CD4-positive, CD25-positive, alpha-beta regulatory T cell (primary cell): Measurements from ENCODE around the gene CHRNE. TPM values are rescaled to one million over a fixed set of nuclear protein-coding genes. Genes with fewer than 3 reads are reported as not detected.
A peak's percentile ranks its signal among the peaks of the same experiment; 100 is the strongest.

Experiments
- ATAC-seq, 2 donors: fragments of 150-1000 bp; cut with Tn5 transposase; one replicate each; pipeline ENCODE4 v1.10.0; 2021; ENCODE audit warnings: low read depth in 2 of 2, moderate number of reproducible peaks in 2 of 2, moderate library complexity in 1 of 2
- DNase-seq, 3 donors: peaks; one replicate each; pipeline versions ENCODE4 v3.0.0 to v3.0.0-alpha.2; 2012 to 2022; ENCODE audit warnings: mixed read lengths in 1 of 3
- H3K27ac ChIP-seq: one replicate; pipeline ENCODE4 v1.7.0; 2013; ENCODE audit warnings: mild to moderate bottlenecking, low read length; ENCODE audit not compliant: insufficient read depth, poor library complexity, severe bottlenecking
- H3K27me3 ChIP-seq: one replicate; pipeline ENCODE4 v1.7.0; 2013; ENCODE audit warnings: low read length; ENCODE audit not compliant: control insufficient read depth, insufficient read depth
- H3K36me3 ChIP-seq: one replicate; pipeline ENCODE4 v1.7.0; 2013; ENCODE audit warnings: mild to moderate bottlenecking, low read length, moderate library complexity; ENCODE audit not compliant: control insufficient read depth, insufficient read depth
- H3K4me1 ChIP-seq: 2 replicates; pipeline ENCODE4 v1.7.0; 2013; ENCODE audit warnings: mild to moderate bottlenecking, low read length; ENCODE audit not compliant: insufficient read depth, control insufficient read depth, poor library complexity, severe bottlenecking
- H3K4me3 ChIP-seq: one replicate; pipeline ENCODE4 v1.7.0; 2013; ENCODE audit warnings: low read depth, mild to moderate bottlenecking, low read length, moderate library complexity
- H3K9me3 ChIP-seq, 2 experiments: 1 replicate in 1 of 2; 2 replicates in 1 of 2; pipeline ENCODE4 v1.7.0; 2013; ENCODE audit warnings: low read length in 2 of 2, mild to moderate bottlenecking in 1 of 2, moderate library complexity in 1 of 2; ENCODE audit not compliant: control insufficient read depth in 2 of 2
- H3K27ac Mint-ChIP-seq, 3 donors: one replicate each; pipeline ENCODE4 v1.8.0; 2020 to 2022; ENCODE audit warnings: mild to moderate bottlenecking in 3 of 3, mixed read lengths in 3 of 3, moderate library complexity in 2 of 3
- H3K27me3 Mint-ChIP-seq: one replicate; pipeline ENCODE4 v1.8.0; 2022; ENCODE audit warnings: mild to moderate bottlenecking, mixed read lengths
- H3K36me3 Mint-ChIP-seq: one replicate; pipeline ENCODE4 v1.8.0; 2020; ENCODE audit warnings: mixed read lengths
- H3K4me1 Mint-ChIP-seq, 4 donors: one replicate each; pipeline ENCODE4 v1.8.0; 2020 to 2022; ENCODE audit warnings: mixed read lengths in 4 of 4, mild to moderate bottlenecking in 1 of 4
- H3K4me3 Mint-ChIP-seq, 4 donors: one replicate each; pipeline ENCODE4 v1.8.0; 2020 to 2022; ENCODE audit warnings: mild to moderate bottlenecking in 4 of 4, mixed read lengths in 4 of 4, moderate library complexity in 3 of 4
- H3K9me3 Mint-ChIP-seq, 7 donors: one replicate each; pipeline ENCODE4 v1.8.0; 2020 to 2022; ENCODE audit warnings: mixed read lengths in 7 of 7, mild to moderate bottlenecking in 3 of 7, moderate library complexity in 2 of 7
- polyA plus RNA-seq, 4 donors: library from polyadenylated mRNA; unstranded; fragments of 300-500 nt; fragmentation: Illumina TruSeq; gene quantifications; one replicate each; pipeline ENCODE4 v1.2.3, GENCODE V29; 2021
- total RNA-seq: library from RNA; stranded (reverse); gene quantifications from one replicate; pipeline ENCODE4 v1.2.3, GENCODE V29; 2022

The CHRNE gene
- total and polyA plus RNA-seq, 5 donors from 2014 or later = 0.15 to 3.8 (median 0.25) TPM; not detected in 2

DNA sequence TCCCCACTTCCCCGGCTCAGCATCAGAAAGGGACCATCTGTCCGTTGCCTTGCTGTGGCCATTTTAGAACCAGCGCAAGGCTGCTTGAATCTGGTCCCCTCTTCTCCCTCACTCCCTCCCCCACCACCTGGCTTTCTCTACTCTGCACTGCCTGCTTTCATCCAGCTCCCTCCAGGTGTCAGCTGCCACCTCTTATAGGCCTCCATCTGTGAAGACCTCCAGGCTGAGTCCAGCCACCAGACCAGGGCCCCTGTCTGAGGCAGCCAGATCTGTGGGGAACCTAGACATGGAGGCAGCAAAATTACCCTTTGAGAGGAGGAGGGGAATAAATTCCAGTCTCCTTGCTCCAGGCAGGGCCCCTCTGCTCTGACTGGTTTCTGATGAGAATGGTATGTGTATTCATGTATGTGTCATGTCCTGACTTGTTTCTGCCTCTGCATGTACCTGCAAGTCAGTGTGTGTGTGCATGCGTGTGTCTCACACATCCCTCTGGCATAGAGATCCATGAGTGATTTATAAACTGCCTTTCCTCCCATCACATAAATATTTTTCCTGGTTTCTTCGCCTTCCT, 48.7 kb downstream of the CHRNE start:
- peaks cover 4% of the 10 kb centered on the region for H3K27me3 Mint-ChIP-seq
- H3K4me3 Mint-ChIP-seq = peak overlapping the region in 1 of 4 donors; percentile 63
- H3K9me3 ChIP-seq = no peaks in the 10 kb centered on the region
- peak overlapping the region in 1 of 3 donors; percentile 37 for H3K27ac Mint-ChIP-seq
- DNase-seq (no peak), ATAC-seq (no peak)
- H3K36me3 Mint-ChIP-seq = peaks cover 38% of the 10 kb centered on the region
- H3K9me3 Mint-ChIP-seq = peaks cover 0 to 6% (median 3%) of the 10 kb centered on the region in 7 donors
- peaks cover 22% of the 10 kb centered on the region for H3K36me3 ChIP-seq
- peaks cover 18 to 72% (median 39%) of the 10 kb centered on the region in 4 donors for H3K4me1 Mint-ChIP-seq
- H3K27ac ChIP-seq = no peak overlapping the region
- H3K27me3 ChIP-seq = no peaks in the 10 kb centered on the region
- no peak overlapping the region for H3K4me3 ChIP-seq
- H3K4me1 ChIP-seq = no peaks in the 10 kb centered on the region

DNA sequence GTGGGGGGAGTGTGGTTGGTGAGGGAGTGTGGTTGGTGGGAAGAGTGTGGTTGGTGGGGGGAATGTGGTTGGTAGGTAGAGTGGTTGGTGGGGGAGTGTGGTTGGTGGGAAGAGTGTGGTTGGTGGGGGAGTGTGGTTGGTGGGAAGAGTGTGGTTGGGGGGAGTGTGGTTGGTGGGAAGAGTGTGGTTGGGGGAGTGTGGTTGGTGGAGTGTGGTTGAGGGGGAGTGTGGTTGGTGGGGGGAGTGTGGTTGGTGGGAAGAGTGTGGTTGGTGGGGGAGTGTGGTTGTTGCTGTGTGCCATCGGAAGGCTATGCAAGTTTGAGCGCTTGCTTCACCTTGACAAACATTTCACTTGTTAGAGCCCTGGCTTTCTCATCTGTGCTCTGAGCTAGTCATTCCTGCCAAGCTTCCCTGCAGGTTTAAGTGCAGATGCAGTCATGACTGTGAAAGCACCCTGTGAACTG, 49.7 kb downstream of the CHRNE start:
- Mint-ChIP-seq H3K27ac (peak overlapping the region in 1 of 3 donors; percentile 74), H3K4me1 (peaks cover 18 to 74% (median 39%) of the 10 kb centered on the region in 4 donors), H3K9me3 (peaks cover 0 to 6% (median 3%) of the 10 kb centered on the region in 7 donors), H3K36me3 (peaks cover 38% of the 10 kb centered on the region), H3K4me3 (no peak overlapping the region), H3K27me3 (peaks cover 4% of the 10 kb centered on the region)
- DNase-seq = no peak
- no peak for ATAC-seq
- Histone ChIP-seq H3K4me1 (no peaks in the 10 kb centered on the region), H3K27ac (no peak overlapping the region), H3K4me3 (no peak overlapping the region), H3K36me3 (peaks cover 20% of the 10 kb centered on the region), H3K27me3 (no peaks in the 10 kb centered on the region), H3K9me3 (no peaks in the 10 kb centered on the region)

DNA sequence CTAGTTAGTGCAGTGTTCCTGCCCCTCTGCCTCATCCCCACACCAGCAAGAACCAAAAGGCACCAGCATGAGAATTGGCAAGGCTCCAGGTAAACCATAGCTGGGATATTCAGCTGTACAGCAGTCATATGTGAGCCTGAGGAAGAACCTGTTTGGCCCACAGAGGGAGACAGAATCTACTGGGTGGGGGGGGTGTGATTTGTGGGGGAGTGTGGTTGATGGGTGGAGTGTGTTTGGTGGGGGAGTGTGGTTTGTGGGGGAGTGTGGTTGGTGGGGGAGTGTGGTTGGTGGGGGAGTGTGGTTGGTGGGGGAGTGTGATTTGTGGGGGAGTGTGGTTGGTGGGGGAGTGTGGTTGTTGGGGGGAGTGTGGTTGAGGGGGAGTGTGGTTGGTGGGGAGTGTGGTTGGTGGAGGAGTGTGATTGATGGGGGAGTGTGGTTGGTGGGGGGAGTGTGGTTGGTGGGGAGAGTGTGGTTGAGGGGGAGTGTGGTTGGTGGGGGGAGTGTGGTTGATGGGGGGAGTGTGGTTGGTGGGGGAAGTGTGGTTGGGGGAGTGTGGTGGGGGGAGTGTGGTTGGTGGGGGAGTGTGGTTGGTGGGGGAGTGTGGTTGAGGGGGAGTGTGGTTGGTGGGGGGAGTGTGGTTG, 50.2 kb downstream of the CHRNE start:
- ATAC-seq (no peak), DNase-seq (peak in 2 of 3 donors; percentile 24 to 27)
- Histone ChIP-seq H3K4me1 (no peaks in the 10 kb centered on the region), H3K4me3 (no peak overlapping the region), H3K9me3 (no peaks in the 10 kb centered on the region), H3K27ac (peak overlapping the region; percentile 25), H3K27me3 (no peaks in the 10 kb centered on the region), H3K36me3 (peaks cover 20% of the 10 kb centered on the region)
- Mint-ChIP-seq H3K4me3 (peak overlapping the region in 2 of 4 donors; percentile 9 to 42), H3K4me1 (peaks cover 18 to 73% (median 35%) of the 10 kb centered on the region in 4 donors), H3K27ac (peak overlapping the region; percentile 44 to 88 (median 48)), H3K27me3 (peaks cover 4% of the 10 kb centered on the region), H3K9me3 (peaks cover 0 to 6% (median 3%) of the 10 kb centered on the region in 7 donors), H3K36me3 (peaks cover 38% of the 10 kb centered on the region)

DNA sequence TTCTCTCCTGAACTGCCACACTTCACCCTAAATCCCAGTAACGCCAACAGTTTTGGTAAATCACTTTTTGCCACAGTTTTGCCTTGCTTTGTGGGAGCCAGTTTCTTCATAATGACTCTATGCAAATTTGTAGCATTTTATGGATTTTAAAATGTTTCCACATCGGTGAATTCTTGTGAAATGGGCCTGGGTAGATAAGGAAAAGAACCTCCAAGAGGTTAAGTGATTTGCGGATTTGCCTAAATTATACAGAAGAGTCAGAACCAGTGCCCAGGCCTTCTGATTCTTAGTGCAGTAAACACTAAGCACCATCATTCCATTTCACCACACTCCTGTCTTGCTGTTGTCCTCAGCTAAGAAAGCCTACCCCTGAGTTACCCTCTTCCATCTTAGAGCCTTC, 51.8 kb downstream of the CHRNE start:
- H3K36me3 Mint-ChIP-seq = peaks cover 29% of the 10 kb centered on the region
- H3K27me3 Mint-ChIP-seq = peaks cover 4% of the 10 kb centered on the region
- H3K36me3 ChIP-seq = peaks cover 17% of the 10 kb centered on the region
- H3K27ac Mint-ChIP-seq = peak overlapping the region in 2 of 3 donors; percentile 31 to 86
- H3K4me1 ChIP-seq = no peaks in the 10 kb centered on the region
- peaks cover 0 to 6% (median 3%) of the 10 kb centered on the region in 7 donors for H3K9me3 Mint-ChIP-seq
- peaks cover 18 to 75% (median 36%) of the 10 kb centered on the region in 4 donors for H3K4me1 Mint-ChIP-seq
- ATAC-seq (no peak), DNase-seq (no peak)
- no peak overlapping the region for H3K27ac ChIP-seq
- H3K9me3 ChIP-seq = no peaks in the 10 kb centered on the region
- H3K4me3 Mint-ChIP-seq = peak overlapping the region in 1 of 4 donors; percentile 38
- no peak overlapping the region for H3K4me3 ChIP-seq
- no peaks in the 10 kb centered on the region for H3K27me3 ChIP-seq

DNA sequence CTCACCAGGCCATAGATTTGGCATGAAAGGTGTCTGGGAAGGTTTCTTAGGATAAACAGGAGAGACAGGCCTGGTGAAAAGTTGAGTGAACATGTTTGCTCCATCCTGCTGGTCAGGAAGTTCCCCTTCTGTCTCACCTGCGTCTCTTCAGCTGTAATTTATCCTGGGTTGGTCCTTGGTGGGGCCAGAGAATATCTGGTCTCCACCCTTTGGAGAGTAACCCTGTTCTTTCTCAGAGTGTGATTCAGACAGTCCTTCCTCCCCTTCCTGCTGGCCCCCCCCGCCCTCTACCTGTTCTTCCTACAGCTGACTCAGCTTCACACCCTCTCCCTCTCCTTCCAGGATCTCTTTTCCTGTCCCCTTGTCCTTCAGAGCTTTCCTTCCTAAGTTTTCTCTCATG, 52.7 kb downstream of the CHRNE start:
- Histone ChIP-seq H3K9me3 (no peaks in the 10 kb centered on the region), H3K36me3 (peaks cover 16% of the 10 kb centered on the region), H3K4me1 (no peaks in the 10 kb centered on the region), H3K27ac (no peak overlapping the region), H3K27me3 (no peaks in the 10 kb centered on the region), H3K4me3 (no peak overlapping the region)
- peaks cover 4% of the 10 kb centered on the region for H3K27me3 Mint-ChIP-seq
- H3K4me1 Mint-ChIP-seq = peaks cover 18 to 79% (median 40%) of the 10 kb centered on the region in 4 donors
- no peak overlapping the region for H3K4me3 Mint-ChIP-seq
- H3K27ac Mint-ChIP-seq = peak overlapping the region in 1 of 3 donors; percentile 7
- H3K36me3 Mint-ChIP-seq = peaks cover 28% of the 10 kb centered on the region
- DNase-seq (no peak), ATAC-seq (no peak)
- peaks cover 0 to 6% (median 3%) of the 10 kb centered on the region in 7 donors for H3K9me3 Mint-ChIP-seq

DNA sequence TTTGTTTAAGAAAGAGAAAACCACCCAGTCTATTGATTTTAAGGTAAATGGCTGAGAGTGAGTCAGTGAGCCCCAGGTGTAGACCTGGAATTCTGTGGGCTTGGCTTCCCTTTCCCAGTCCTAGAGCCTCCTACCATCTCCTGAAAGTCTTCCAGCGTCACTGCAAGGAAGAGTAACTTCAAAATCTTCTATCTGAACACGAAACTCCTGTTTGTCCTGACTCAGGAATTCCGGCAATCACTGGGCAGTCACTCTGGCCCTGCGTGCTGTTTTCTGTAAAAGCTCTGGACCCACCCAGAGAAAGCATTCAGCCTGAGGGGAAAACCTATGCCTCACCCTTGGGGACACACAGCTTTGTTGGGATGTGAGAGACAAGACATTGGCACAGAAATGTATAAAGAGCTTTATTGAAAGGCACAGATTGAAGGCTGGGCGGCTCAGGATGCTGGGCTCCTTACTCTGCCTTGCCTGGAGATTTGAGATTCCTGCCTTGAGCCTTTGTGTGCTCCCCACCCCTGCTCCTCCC, 53.8 kb downstream of the CHRNE start:
- H3K9me3 ChIP-seq = no peaks in the 10 kb centered on the region
- Mint-ChIP-seq H3K4me1 (peaks cover 14 to 81% (median 48%) of the 10 kb centered on the region in 4 donors), H3K27me3 (peaks cover 4% of the 10 kb centered on the region), H3K36me3 (peaks cover 33% of the 10 kb centered on the region), H3K4me3 (no peak overlapping the region), H3K27ac (peak overlapping the region in 1 of 3 donors; percentile 76), H3K9me3 (peaks cover 0 to 6% (median 3%) of the 10 kb centered on the region in 7 donors)
- H3K36me3 ChIP-seq = peaks cover 18% of the 10 kb centered on the region
- H3K27me3 ChIP-seq = no peaks in the 10 kb centered on the region
- no peak overlapping the region for H3K27ac ChIP-seq
- H3K4me1 ChIP-seq = no peaks in the 10 kb centered on the region
- no peak overlapping the region for H3K4me3 ChIP-seq
- DNase-seq (no peak), ATAC-seq (no peak)
